ENCODE data around the gene FAT1. TPM values are rescaled to one million over a fixed set of nuclear protein-coding genes. Genes with fewer than 3 reads are reported as not detected.

FAT1 gene
- total and polyA plus RNA-seq, 2 experiments from 2014 or later = 15.8 to 98.1 TPM

GRCh38 chr4:186592966-186593586, 130.6 kb downstream of the FAT1 start:
- Histone ChIP-seq H3K27ac (no peak overlapping the region), H3K27me3 (no peaks in the 10 kb centered on the region), H3K36me3 (peaks cover 50% of the 10 kb centered on the region), H3K9me3 (ENCODE audit: low read depth) (no peaks in the 10 kb centered on the region), H3K4me1 (ENCODE audit: low read depth) (no peaks in the 10 kb centered on the region), H3K4me3 (no peak overlapping the region)
- no peak for DNase-seq (ENCODE audit: low read depth in 1 of 2, low spot score in 1 of 2)
- no peak for TF ChIP-seq CTCF (IDR thresholded peaks at IDR 0.05; ENCODE audit: low read depth, low read length)

- Histone ChIP-seq H3K4me1 (ENCODE audit: low read depth) (no peaks in the 10 kb centered on the region), H3K4me3 (no peak overlapping the region), H3K27ac (no peak overlapping the region), H3K9me3 (ENCODE audit: low read depth) (no peaks in the 10 kb centered on the region), H3K27me3 (no peaks in the 10 kb centered on the region), H3K36me3 (peaks cover 46% of the 10 kb centered on the region)
- TF ChIP-seq CTCF (IDR thresholded peaks at IDR 0.05; ENCODE audit: low read depth, low read length) = no peak
- DNase-seq (ENCODE audit: low read depth in 1 of 2, low spot score in 1 of 2) = no peak
These were observed 131.2 kb downstream of the FAT1 start for GRCh38 chr4:186592445-186592844.

GRCh38 chr4:186591651-186592050, 132.0 kb downstream of the FAT1 start:
- TF ChIP-seq CTCF (IDR thresholded peaks at IDR 0.05; ENCODE audit: low read depth, low read length) = no peak
- no peak overlapping the region for H3K27ac ChIP-seq
- no peaks in the 10 kb centered on the region for H3K27me3 ChIP-seq
- DNase-seq (ENCODE audit: low read depth in 1 of 2, low spot score in 1 of 2) = no peak
- H3K4me1 ChIP-seq (ENCODE audit: low read depth) = no peaks in the 10 kb centered on the region
- no peaks in the 10 kb centered on the region for H3K9me3 ChIP-seq (ENCODE audit: low read depth)
- H3K4me3 ChIP-seq = no peak overlapping the region
- peaks cover 38% of the 10 kb centered on the region for H3K36me3 ChIP-seq

GRCh38 chr4:186588503-186588902, 135.2 kb downstream of the FAT1 start:
- H3K9me3 ChIP-seq (ENCODE audit: low read depth) = no peaks in the 10 kb centered on the region
- no peak overlapping the region for H3K27ac ChIP-seq
- H3K36me3 ChIP-seq = peaks cover 19% of the 10 kb centered on the region
- no peaks in the 10 kb centered on the region for H3K4me1 ChIP-seq (ENCODE audit: low read depth)
- no peak for TF ChIP-seq CTCF (IDR thresholded peaks at IDR 0.05; ENCODE audit: low read depth, low read length)
- H3K4me3 ChIP-seq = no peak overlapping the region
- H3K27me3 ChIP-seq = no peaks in the 10 kb centered on the region
- DNase-seq (ENCODE audit: low read depth in 1 of 2, low spot score in 1 of 2) = no peak

GRCh38 chr4:186587416-186588018, 136.1 kb downstream of the FAT1 start:
- Histone ChIP-seq H3K27me3 (no peaks in the 10 kb centered on the region), H3K4me1 (ENCODE audit: low read depth) (no peaks in the 10 kb centered on the region), H3K9me3 (ENCODE audit: low read depth) (no peaks in the 10 kb centered on the region), H3K36me3 (peaks cover 13% of the 10 kb centered on the region), H3K27ac (no peak overlapping the region), H3K4me3 (no peak overlapping the region)
- TF ChIP-seq CTCF (IDR thresholded peaks at IDR 0.05; ENCODE audit: low read depth, low read length) = peak; percentile 89
- peak; percentile 74 to 76 for DNase-seq (ENCODE audit: low read depth in 1 of 2, low spot score in 1 of 2)

Data from cardiac muscle cell (in vitro differentiated cells and primary cell).